HG02759 (cell line): ENCODE measurements around the gene UBE3D.
"Not testable (repeated sequence)": the region's sequence is repeated elsewhere in the genome, so short reads cannot be mapped to it uniquely, and the experiment has no call there.

Experiments
- ATAC-seq: cut with Tn5 transposase; IDR thresholded peaks from one replicate; pipeline ENCODE4 v1.9.1; 2021; ENCODE audit warnings: mild to moderate bottlenecking, moderate library complexity; ENCODE audit not compliant: unreplicated experiment

The UBE3D gene

GRCh38 chr6:82921258-82921657, 144.4 kb downstream of the UBE3D start:
- no peak for ATAC-seq

DNA sequence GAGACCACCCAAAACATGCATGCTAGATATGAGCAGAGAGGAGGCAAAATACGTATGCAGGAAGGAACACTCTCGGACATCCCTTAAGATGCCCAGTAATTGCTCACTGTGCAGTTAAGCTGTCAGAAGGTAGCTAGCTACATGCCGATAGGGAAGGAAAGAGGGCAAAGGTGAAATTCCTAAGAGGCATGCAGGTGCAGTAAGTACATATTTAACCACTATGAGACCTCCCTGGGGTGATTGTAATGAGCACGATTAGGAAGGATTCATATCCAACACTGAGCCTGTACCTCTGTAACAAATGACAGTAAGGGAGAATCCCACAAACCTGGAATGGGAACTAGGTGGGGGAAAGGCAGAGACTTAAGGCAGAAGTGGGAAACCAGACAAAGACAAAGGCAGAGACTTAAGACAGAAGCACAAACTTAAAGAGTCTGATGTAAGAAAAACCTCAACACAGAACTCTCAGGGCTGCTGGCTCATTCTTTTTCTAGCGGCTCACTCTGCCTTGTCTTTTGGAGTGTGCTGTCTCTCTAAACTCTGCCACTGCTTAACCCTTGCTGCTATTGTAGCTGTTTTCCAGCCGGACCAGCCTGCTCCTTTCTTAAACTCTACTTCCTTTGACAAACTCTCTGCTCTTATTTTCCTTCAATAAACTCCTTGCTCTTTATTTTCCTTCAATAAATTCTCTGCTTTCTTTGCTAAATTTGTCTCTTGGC, 148.1 kb downstream of the UBE3D start:
- no peak for ATAC-seq

DNA sequence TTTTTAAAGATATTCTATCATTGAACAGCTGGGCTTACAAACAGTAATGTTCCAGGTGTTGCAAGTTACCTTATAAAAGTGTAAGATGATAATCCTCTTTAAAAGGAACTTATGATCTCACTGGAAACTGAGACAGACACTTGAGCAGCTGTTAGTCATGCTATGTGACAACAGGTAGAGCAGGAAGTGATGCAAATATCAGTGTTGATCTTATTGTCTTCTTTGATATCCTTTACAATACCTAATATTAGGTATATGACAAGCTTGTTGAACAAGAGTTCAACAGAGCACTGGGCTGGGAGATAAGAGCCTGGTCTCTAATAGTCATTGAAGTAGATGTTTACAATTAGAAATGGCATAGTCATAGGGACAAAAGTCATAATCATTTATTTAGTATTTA, 150.0 kb downstream of the UBE3D start:
- ATAC-seq, result no peak

GRCh38 chr6:82914511-82914910, 151.1 kb downstream of the UBE3D start:
- ATAC-seq, result no peak

- ATAC-seq, result no peak
Measured at GRCh38 chr6:82910820-82911219, 154.8 kb downstream of the UBE3D start.

DNA sequence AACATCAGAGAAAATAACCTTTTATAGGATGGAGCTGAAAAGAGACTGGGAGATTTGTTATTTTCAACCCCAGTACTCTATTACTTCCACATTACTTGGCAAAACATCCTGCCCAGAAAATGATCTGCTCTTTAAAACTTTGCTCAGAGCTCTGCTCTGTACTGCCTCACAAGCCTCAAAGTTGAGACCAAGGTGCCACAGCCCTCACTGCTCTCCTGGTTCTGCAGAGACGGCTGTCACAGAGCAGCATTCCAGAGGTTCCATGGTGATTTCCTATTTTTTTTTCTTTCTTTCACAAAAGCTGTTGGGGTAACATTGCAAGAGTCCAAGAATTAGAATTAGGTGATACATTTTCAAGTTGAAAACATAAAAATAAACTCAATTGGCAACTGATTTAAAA, 155.2 kb downstream of the UBE3D start:
- ATAC-seq, result no peak

GRCh38 chr6:82909551-82909950, 156.1 kb downstream of the UBE3D start:
- ATAC-seq, result no peak

DNA sequence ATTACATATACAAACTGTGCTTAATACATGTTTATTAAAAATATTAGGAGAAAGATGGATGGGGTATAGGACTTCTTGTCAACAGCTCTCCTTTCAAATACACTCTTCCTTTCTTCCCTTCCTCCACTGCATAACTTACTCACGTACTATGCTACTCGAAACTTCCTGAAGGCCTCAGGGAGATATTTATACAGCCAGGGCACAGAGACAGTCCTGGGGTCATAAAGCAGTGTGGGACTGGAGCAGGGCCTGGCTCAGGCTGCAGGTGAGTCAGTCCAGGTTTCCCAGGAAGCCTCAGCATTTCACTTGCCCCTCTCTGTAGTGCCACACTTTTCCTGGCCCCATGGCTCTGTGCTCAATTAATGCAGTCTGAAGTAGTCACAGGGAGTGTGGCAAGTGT, 157.0 kb downstream of the UBE3D start:
- ATAC-seq, result no peak

- no peak for ATAC-seq
Measured at GRCh38 chr6:82906951-82907350, 158.7 kb downstream of the UBE3D start.

- ATAC-seq, result no peak
Measured at GRCh38 chr6:82906489-82906888, 159.2 kb downstream of the UBE3D start.

GRCh38 chr6:82904860-82905259, 160.8 kb downstream of the UBE3D start:
- no peak for ATAC-seq

DNA sequence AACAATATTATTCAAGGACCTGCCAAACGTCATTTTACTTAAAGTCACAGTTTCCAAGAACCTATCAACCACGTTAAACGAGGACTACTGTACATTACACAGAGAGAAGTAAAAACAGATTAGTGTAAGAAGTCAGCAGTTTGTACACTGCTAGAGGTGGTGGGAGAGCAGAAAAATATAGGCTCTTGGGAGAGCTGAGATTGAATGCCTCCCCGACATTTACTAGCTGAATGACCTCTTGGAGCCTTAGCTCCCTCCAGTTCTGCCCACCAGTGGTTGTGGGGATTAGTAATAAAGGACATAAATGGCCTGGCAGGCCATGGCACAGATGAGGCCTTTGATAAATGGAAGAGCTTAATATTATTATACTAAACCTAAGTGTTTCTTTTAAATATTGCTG, 161.4 kb downstream of the UBE3D start:
- no peak for ATAC-seq

GRCh38 chr6:82902290-82902689, 163.4 kb downstream of the UBE3D start:
- no peak for ATAC-seq

GRCh38 chr6:82894653-82895259, 170.9 kb downstream of the UBE3D start:
- ATAC-seq, result no peak

- ATAC-seq, result no peak
Measured at GRCh38 chr6:82893889-82894652, 171.6 kb downstream of the UBE3D start.

- ATAC-seq, result not testable (repeated sequence)
Measured at GRCh38 chr6:82891503-82891902, 174.1 kb downstream of the UBE3D start.

GRCh38 chr6:82891076-82891475, 174.6 kb downstream of the UBE3D start:
- no peak for ATAC-seq

DNA sequence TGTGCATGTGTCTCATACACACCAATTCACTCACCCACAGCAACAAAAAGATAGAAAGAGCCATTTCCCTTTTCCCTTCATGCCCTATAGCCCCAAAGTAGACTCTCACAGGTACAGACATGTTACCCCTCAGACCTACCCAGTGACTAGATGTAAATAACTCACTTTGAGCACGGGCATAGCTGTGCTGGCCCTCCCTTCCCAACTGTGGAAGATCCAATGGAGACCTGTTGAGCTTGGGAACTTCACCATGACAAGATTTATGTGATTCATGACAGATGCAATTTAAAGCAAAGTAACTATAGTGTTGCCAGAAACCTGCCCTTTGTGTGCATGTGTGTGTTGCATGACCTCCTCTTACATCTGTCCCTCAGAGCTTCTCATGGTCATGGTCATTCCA, 175.4 kb downstream of the UBE3D start:
- ATAC-seq, result no peak

DNA sequence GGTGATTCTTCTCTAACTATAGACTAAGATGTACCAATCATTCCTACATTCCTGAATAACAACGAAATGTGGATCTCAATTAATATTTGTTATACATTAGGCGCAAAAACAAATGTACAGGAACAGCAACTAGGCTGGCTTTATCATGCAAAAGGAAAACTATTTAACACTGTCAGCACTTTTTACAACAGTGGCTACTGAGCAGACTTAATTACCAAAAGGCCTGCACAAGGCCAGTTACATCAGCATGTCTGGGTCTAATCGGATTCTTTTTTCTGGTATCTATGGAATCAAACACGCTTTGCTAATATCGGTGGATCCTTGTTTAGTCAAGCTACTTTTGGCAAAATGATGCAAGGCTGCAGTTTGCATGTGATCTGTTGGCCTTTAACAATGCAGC, 176.5 kb downstream of the UBE3D start:
- no peak for ATAC-seq

DNA sequence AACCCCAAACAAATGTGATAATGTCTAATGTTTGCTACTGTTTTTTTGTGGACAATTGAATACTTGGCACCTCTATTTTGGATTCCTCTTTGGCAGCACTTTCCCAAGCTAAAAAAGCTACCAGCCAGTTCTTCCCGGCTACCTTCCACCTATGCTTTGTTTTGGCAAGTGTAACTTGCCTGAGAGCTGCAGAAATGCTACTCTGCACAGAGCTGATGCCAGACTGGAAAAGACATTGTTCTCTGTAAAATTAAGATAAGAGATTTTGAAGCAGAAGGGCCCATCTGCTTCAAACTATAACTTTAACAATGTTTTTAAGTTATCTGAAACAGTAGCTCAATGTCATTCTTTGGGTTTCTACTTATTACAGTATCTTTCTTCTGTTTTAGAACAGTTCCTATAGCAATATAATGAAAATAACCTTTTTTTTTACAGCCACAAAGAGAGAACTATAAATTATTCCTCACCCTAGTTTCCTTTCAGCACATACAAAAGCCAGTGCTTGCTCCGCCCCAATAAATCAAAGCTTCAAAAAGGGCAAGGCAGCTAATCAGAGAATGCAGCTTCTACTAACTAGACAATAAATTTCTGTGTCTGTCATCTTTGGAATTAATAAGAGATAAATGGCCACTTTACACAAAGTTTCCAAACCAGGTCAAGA, 183.1 kb downstream of the UBE3D start:
- ATAC-seq, result no peak

- ATAC-seq, result no peak
Measured at GRCh38 chr6:82881519-82881918, 184.1 kb downstream of the UBE3D start.

GRCh38 chr6:82878812-82879211, 186.8 kb downstream of the UBE3D start:
- ATAC-seq, result no peak
